Measurements from ENCODE around the gene IL1R2.

DNA sequence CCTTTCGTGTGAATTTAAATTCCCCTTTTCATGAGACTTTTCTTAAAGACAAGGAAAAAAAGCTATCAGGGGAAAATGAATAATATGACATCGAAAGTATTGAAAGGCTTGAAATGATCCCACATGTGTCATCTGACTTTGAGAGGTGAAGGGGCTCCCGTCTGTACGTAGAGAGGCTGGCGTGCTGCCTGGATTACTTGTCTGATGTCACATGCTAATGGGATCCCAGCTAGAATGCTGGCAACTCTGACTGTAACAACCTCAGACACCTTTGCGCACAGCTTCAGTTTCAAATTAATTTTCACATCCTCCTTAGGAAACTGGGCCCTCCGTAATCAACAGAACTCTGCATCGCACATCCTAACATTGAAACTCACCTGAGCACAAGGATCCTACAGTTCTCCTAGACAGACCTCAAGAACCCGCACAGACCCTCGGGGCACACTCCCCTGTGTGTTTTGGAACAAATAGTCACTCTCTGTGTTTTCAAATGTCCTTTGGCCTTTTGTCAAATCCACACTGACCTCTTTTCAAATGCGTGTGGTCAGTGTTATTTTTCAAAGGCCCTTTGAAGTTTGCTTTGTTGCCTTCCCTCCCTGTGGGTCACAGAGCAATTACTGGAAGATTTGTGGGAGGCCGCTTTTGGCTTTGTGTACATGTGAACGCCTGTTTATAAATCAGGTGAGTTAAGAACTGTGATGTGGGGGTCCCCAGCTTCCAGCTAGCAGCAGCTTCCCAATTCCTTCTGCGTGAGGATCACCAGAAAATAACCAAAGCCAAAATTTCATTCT is 65.9 kb downstream of the IL1R2 start:
- no peak for TF ChIP-seq POLR2A (IDR thresholded peaks at IDR 0.05; ENCODE audit: low read depth, low read length)
- no peak for TF ChIP-seq POLR2AphosphoS5 (IDR thresholded peaks at IDR 0.05; ENCODE audit: low read depth, low read length)
- no peak for TF ChIP-seq TAF1 (IDR thresholded peaks at IDR 0.05; ENCODE audit: borderline replicate concordance, low read depth, low read length)

All from GM12892 (cell line).